NOMO-1 treated with dmso at 0.1 percent for 144 hours (cell line): ENCODE results near the gene TPD52L3.

Experiments used
- DNase-seq: peaks from one replicate; lab custom pipeline; 2025; ENCODE audit not compliant: unreplicated experiment; lab: John Stamatoyannopoulos, UW

TPD52L3 gene

GRCh38 chr9:6328103-6328502, at the start of gene TPD52L3:
TSS of gene TPD52L3 (plus strand) at chr9:6328375. CDS start at chr9:6328596, 221 bp downstream.
- DNase-seq, result no peak

DNA sequence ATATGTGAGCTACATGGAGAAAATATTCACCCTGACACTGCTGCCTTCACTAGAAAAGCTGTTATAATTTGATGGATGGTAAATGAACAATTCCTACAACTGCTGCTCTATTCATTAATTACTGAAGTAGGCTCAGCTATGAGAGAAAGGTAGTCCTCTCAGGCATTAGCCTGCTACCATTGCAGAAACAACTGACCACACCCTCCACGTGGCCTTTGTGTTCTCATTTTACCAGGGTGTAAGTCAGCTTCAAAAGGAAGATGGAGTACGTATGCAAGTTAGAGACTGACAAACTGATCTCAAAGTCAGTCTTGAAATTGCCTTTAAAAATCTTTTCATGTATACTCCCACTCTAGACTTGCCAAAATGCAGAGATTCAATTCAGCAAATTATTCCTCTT, 26.3 kb upstream of the TPD52L3 start:
- no peak for DNase-seq

GRCh38 chr9:6302417-6302816, 25.8 kb upstream of the TPD52L3 start:
- DNase-seq, result no peak

- no peak for DNase-seq
Measured at GRCh38 chr9:6304232-6304631, 23.9 kb upstream of the TPD52L3 start.

DNA sequence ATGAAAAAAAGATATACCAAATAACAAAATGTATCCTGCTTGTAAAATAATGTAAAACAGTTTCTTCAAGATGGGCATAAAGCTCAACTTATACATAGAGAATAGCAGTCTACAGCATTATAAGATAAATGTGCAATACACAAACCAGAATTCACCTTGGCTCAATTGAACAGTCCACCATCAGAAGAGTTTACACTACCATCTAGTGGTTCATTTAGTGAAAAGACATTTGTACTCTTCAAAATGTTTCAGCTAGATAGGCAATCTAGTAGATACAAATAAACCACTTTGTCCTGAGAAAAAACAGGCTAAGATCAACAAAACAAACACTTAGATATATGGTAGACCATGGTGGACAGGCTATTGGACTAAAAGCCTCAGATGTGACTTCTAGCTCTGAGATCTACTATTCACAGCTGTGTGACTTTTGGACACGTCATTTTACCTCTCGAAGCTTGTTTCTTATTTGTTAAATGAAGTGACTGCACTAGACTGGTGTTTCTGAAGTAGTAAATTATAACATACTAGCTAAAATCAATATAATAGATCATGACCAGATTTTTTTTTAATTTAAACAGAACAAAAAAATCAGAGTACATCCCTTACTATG, 22.1 kb upstream of the TPD52L3 start:
- DNase-seq, result no peak

DNA sequence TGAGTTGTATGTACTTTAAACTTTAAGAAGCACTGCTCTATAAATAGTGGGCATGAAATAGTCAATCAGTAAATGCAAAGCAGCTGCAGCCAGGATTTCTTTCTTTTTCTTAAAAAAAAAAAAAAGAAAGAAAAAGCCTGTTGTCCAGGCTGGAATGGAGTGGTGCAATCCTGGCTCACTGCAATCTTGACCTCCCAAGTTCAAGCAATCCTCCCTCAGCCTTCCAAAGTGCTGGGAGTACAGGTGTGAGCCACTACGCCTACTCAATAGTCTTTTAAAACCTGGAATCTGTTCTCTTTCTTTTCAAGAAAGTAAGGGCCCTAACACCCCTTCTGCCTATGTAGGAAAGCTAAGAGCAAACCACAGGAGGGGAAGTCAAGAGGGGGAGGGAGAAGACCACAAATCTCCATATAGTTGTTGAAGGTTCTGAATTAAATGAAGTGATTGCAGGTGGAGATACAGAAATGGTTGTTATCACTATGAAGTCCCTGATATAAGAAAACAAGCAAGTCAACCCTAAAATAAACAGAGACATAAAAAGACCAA, 20.6 kb upstream of the TPD52L3 start:
- no peak for DNase-seq

DNA sequence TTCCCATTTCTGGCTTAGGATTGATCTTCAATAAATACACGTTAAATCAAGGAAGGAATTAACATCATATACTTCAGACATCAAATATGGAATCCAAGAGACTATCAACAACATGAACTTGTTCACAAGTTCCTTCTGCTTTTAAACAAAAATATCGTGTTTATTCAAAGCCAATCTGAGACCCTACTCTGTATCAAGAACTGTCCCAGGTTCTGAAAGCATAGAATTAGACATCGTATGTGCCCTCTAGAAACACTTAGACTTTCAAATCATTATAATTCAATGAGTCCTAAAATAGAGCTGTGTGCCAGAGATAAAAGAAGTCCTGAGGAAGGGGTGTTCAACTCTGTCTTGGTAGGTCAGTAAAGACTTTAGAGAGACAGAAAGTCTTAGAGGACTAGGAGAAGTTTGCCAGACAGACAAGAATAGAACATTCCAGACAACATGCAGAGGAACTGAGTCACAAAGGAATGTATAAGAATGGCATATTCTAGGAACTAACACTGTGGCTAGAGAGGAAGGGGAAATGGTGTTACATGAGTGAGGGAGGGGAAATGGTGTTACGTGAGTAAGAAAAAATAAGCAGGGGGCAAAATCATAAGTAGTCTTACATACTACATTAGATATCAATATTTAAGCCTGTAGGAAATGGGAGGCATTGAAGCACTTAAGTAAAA, 2.9 kb downstream of the TPD52L3 start:
- DNase-seq, result no peak

DNA sequence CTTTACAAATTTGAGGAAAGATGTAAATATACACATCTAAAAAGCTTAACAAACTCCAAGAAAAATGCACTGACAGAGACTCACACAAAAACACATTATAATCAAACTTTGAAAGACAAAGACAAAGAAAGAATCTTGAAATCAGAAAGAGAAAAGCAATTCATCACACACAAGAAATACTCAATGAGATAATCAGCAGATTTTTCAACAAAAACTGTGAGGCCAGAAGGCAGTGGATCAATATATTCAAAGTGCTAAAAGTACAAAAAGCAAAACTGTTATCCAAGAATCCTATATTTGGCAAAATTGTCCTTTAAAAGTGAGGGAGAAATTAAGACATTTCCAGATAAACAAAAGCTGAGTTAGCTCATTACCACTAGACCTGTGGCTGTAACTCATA, 6.1 kb downstream of the TPD52L3 start:
- no peak for DNase-seq

DNA sequence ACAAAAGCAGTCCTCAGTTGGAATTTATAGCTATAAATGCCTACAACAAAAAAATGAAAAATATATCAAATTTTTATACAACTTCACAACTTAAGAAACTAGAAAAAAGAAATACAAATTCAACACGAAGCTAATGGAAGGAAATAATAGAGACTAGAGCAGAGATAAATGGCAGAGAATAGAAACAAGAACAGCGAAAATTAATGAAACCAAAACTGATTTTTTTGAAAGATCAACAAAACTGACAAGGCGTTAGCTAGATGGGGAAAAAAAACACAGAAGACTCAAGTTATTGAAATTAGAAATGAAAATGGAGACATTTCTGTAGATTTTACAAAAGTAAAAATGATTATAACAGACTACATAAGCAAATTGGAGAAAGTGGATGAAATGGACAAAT, 20.6 kb downstream of the TPD52L3 start:
- no peak for DNase-seq

- DNase-seq, result no peak
Measured at GRCh38 chr9:6351737-6352136, 23.6 kb downstream of the TPD52L3 start.

GRCh38 chr9:6354072-6354686, 26.0 kb downstream of the TPD52L3 start:
- DNase-seq, result peak; percentile 7

GRCh38 chr9:6355728-6356127, 27.6 kb downstream of the TPD52L3 start:
- no peak for DNase-seq

DNA sequence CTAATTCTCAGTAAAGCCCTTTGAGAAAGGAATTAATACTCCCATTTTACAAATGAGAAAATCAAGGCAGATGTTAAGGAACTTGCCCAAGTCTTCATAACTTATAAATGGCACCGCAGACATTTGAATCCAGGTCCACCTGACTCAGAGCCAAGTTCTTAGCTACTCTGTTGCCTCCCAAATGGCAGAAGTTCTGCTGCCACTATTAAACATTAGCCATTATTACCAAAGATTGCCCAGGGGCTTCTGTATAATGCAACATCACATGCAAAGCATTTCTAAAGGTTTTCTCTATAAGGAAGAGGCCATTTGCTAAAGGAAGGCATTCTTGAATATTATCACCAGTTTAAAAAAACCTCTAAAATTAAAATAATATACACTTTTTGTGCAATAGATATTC, 28.3 kb downstream of the TPD52L3 start:
- no peak for DNase-seq

- DNase-seq, result no peak
Measured at GRCh38 chr9:6356904-6357303, 28.7 kb downstream of the TPD52L3 start.

DNA sequence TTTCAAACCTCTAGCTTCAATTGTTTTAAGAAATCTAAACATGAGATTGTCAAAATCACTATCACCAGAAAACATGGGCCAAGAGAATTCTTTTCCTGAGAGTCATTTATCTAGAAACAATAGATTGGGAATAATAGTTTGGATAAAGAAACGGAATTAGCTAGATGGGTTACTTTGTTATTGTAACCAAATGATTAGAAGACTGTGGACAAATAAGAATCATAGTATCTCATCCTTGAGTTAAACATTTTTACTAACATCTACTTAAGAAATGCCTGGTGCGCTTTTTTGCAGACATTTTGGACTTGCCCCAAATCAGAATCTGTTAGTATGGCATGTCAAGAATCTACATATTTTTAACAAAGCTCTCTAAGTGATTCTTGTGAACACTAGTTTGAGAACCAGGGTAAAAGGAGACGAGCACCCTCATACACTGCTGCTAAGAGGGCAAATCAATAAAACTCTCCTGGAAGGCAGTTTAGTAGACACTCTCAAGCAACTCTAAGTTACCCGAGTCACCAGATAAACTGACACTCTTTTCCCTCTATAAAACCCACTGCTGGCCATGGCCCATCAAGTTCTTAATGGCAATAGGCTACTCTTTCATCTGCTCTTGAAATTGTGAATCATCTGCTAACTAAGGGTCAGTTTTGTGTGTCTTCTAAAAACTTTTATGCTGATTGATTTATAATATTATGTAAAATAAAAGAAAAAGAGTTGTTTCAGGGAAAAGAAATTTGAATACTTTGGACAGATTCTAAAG, 39.1 kb downstream of the TPD52L3 start:
- no peak for DNase-seq

GRCh38 chr9:6368831-6369230, 40.7 kb downstream of the TPD52L3 start:
- no peak for DNase-seq
